ENCODE results near the gene PRKCZ. TPM values are rescaled to one million over a fixed set of nuclear protein-coding genes. Genes with fewer than 3 reads are reported as not detected.

PRKCZ gene
- total RNA-seq, 2 donors from 2014 or later, result 34.5 to 46.7 TPM

DNA sequence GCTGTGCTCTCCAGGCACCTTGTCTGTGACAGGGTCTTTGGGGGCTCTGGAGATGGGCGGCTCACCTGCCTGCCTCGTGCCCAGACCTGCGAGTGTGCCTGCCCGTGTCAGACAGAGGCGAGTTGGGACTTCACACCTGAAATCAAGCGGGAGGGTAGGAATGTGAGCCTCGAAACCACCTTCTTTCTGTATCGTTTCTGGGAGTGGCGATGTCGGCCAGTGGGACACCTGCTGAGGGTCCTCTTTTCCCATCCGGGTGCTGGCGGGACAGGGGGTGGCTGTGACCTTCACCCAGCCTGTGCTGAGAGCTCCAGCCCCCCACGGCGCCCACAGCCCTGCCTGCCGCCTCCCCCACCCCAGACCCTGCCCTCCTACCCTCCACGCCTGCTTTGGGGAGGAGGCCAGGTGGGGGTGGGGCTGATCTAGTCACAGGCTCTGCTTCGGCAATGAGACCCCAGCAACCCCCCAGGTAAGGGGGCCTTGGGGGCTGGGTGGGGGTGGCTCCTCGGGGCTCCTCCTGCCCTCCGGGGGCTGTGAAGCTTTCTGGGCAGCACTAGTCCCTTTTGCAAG, 160.0 kb downstream of the PRKCZ start:
- TF ChIP-seq POLR2A (IDR thresholded peaks at IDR 0.05) (no peak), POLR2AphosphoS5 (IDR thresholded peaks at IDR 0.05) (peak; percentile 19)
- DNase-seq (ENCODE audit: low spot score), result no peak
- Histone ChIP-seq H3K4me1 (replicated peaks) (peaks cover 46% of the 10 kb centered on the region), H3K27me3 (replicated peaks; ENCODE audit: insufficient read depth) (no peaks in the 10 kb centered on the region), H3K36me3 (no peaks in the 10 kb centered on the region), H3K4me3 (no peak overlapping the region), H3K27ac (peak overlapping the region; percentile 49 to 82), H3K9me3 (no peaks in the 10 kb centered on the region)
- 60% methylated on average over 19 of the region's 19 CpGs for WGBS
- intact Hi-C loops (cut with DNase I), result no loop called here

- no peaks in the 10 kb centered on the region for H3K36me3 ChIP-seq
- intact Hi-C loops (cut with DNase I), result no loop called here
- DNase-seq (ENCODE audit: low spot score), result no peak
- TF ChIP-seq POLR2A (IDR thresholded peaks at IDR 0.05) (no peak), POLR2AphosphoS5 (IDR thresholded peaks at IDR 0.05) (no peak)
- TF ChIP-seq, protein P1, sequence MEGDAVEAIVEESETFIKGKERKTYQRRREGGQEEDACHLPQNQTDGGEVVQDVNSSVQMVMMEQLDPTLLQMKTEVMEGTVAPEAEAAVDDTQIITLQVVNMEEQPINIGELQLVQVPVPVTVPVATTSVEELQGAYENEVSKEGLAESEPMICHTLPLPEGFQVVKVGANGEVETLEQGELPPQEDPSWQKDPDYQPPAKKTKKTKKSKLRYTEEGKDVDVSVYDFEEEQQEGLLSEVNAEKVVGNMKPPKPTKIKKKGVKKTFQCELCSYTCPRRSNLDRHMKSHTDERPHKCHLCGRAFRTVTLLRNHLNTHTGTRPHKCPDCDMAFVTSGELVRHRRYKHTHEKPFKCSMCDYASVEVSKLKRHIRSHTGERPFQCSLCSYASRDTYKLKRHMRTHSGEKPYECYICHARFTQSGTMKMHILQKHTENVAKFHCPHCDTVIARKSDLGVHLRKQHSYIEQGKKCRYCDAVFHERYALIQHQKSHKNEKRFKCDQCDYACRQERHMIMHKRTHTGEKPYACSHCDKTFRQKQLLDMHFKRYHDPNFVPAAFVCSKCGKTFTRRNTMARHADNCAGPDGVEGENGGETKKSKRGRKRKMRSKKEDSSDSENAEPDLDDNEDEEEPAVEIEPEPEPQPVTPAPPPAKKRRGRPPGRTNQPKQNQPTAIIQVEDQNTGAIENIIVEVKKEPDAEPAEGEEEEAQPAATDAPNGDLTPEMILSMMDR (IDR thresholded peaks at IDR 0.05), result no peak
- H3K27me3 ChIP-seq (replicated peaks; ENCODE audit: insufficient read depth), result no peaks in the 10 kb centered on the region
- WGBS, result 93% methylated on average over 5 of the region's 13 CpGs
- H3K4me1 ChIP-seq (replicated peaks), result peaks cover 46% of the 10 kb centered on the region
- H3K27ac ChIP-seq, result peak overlapping the region in 1 of 2 donors; percentile 82
- H3K9me3 ChIP-seq, result no peaks in the 10 kb centered on the region
- no peak overlapping the region for H3K4me3 ChIP-seq
Measured at GRCh38 chr1:2210786-2211185, 160.6 kb downstream of the PRKCZ start.

GRCh38 chr1:2212274-2212531, 162.0 kb downstream of the PRKCZ start:
- WGBS, result 45% methylated on average over 10 of the region's 10 CpGs
- Histone ChIP-seq H3K36me3 (no peaks in the 10 kb centered on the region), H3K27me3 (replicated peaks; ENCODE audit: insufficient read depth) (no peaks in the 10 kb centered on the region), H3K27ac (peak overlapping the region; percentile 90 to 93), H3K9me3 (no peaks in the 10 kb centered on the region), H3K4me3 (peak overlapping the region in 1 of 2 donors; percentile 4), H3K4me1 (replicated peaks) (peaks cover 46% of the 10 kb centered on the region)
- TF ChIP-seq POLR2A (IDR thresholded peaks at IDR 0.05), result no peak
- TF ChIP-seq POLR2AphosphoS5 (IDR thresholded peaks at IDR 0.05), result no peak
- TF ChIP-seq, protein P1 (IDR thresholded peaks at IDR 0.05), result no peak
- intact Hi-C loops (cut with DNase I), result no loop called here
- no peak for DNase-seq (ENCODE audit: low spot score)

GRCh38 chr1:2212532-2213491, 162.6 kb downstream of the PRKCZ start:
- Histone ChIP-seq H3K27ac (peak overlapping the region; percentile 90 to 93), H3K4me1 (replicated peaks) (peaks cover 43% of the 10 kb centered on the region), H3K36me3 (no peaks in the 10 kb centered on the region), H3K9me3 (no peaks in the 10 kb centered on the region), H3K4me3 (peak overlapping the region in 1 of 2 donors; percentile 4), H3K27me3 (replicated peaks; ENCODE audit: insufficient read depth) (no peaks in the 10 kb centered on the region)
- 2% methylated on average over 35 of the region's 49 CpGs for WGBS
- peak; percentile 73 for DNase-seq (ENCODE audit: low spot score)
- intact Hi-C loops (cut with DNase I), result no loop called here
- TF ChIP-seq, protein P1 (IDR thresholded peaks at IDR 0.05), result peak in 2 of 4 experiments; percentile 45 to 47
- TF ChIP-seq POLR2AphosphoS5 (IDR thresholded peaks at IDR 0.05), result peak; percentile 69
- peak; percentile 50 for TF ChIP-seq POLR2A (IDR thresholded peaks at IDR 0.05)

- DNase-seq (ENCODE audit: low spot score), result peak; percentile 70
- TF ChIP-seq POLR2AphosphoS5 (IDR thresholded peaks at IDR 0.05) (peak; percentile 82), POLR2A (IDR thresholded peaks at IDR 0.05) (peak; percentile 16)
- TF ChIP-seq, protein P1 (IDR thresholded peaks at IDR 0.05), result no peak
- Histone ChIP-seq H3K9me3 (no peaks in the 10 kb centered on the region), H3K27me3 (replicated peaks; ENCODE audit: insufficient read depth) (no peaks in the 10 kb centered on the region), H3K27ac (peak overlapping the region; percentile 90 to 93), H3K4me1 (replicated peaks) (peaks cover 32% of the 10 kb centered on the region), H3K36me3 (no peaks in the 10 kb centered on the region), H3K4me3 (peak overlapping the region in 1 of 2 donors; percentile 9)
- intact Hi-C loops (cut with DNase I), result no loop called here
- WGBS, result 6% methylated on average over 21 of the region's 32 CpGs
Measured at GRCh38 chr1:2213576-2214505, 163.6 kb downstream of the PRKCZ start.
